Neuronal stem cell (in vitro differentiated cells): Measurements from ENCODE around the gene NRG2.

Experiments used
- DNase-seq: peaks from one replicate; pipeline ENCODE4 v3.0.0-alpha.2; 2013; ENCODE audit warnings: low spot score
- H2AFZ ChIP-seq: one replicate; pipeline ENCODE4 v1.6.1; 2013; ENCODE audit warnings: mild to moderate bottlenecking, low read length, inconsistent platforms
- H2AK5ac ChIP-seq: 2 replicates; pipeline ENCODE4 v1.6.1; 2013; ENCODE audit warnings: low read depth, mild to moderate bottlenecking, inconsistent platforms, low read length, moderate library complexity, mixed read lengths
- H2BK120ac ChIP-seq: 2 replicates; pipeline ENCODE4 v1.6.1; 2013; ENCODE audit warnings: low read depth, mild to moderate bottlenecking, inconsistent platforms, low read length, moderate library complexity, mixed read lengths
- H2BK12ac ChIP-seq: one replicate; pipeline ENCODE4 v1.6.1; 2013; ENCODE audit warnings: low read length, inconsistent platforms
- H2BK15ac ChIP-seq: 2 replicates; pipeline ENCODE4 v1.6.1; 2013; ENCODE audit warnings: mild to moderate bottlenecking, low read length, inconsistent platforms, mixed read lengths
- H2BK5ac ChIP-seq: one replicate; pipeline ENCODE4 v1.6.1; 2013; ENCODE audit warnings: inconsistent platforms, mild to moderate bottlenecking, low read length, moderate library complexity
- H3K14ac ChIP-seq: one replicate; pipeline ENCODE4 v1.6.1; 2013; ENCODE audit warnings: low read length, inconsistent platforms
- H3K18ac ChIP-seq: 2 replicates; pipeline ENCODE4 v1.6.1; 2013; ENCODE audit warnings: low read length, inconsistent platforms
- H3K23ac ChIP-seq: 2 replicates; pipeline ENCODE4 v1.6.1; 2013; ENCODE audit warnings: low read depth, mild to moderate bottlenecking, mixed read lengths, low read length, inconsistent platforms; ENCODE audit not compliant: poor library complexity
- H3K27ac ChIP-seq: replicated peaks from 3 replicates; pipeline ENCODE4 v1.5.1; 2013; ENCODE audit warnings: low read length, inconsistent platforms
- H3K27me3 ChIP-seq, 3 experiments: 2 replicates each; pipeline ENCODE4 v1.6.1; 2013; ENCODE audit warnings: low read length in 3 of 3, mild to moderate bottlenecking in 2 of 3, inconsistent platforms in 1 of 3, low read depth in 1 of 3, mixed read lengths in 1 of 3, moderate library complexity in 1 of 3; ENCODE audit not compliant: control insufficient read depth in 3 of 3, insufficient read depth in 3 of 3
- H3K36me3 ChIP-seq, 2 donors: replicated peaks in 1 of 2; 2 replicates each; pipeline ENCODE4 v1.6.1; 2013; ENCODE audit warnings: low read length in 2 of 2; ENCODE audit not compliant: control insufficient read depth in 2 of 2, insufficient read depth in 2 of 2
- H3K4ac ChIP-seq: 2 replicates; pipeline ENCODE4 v1.6.1; 2013; ENCODE audit warnings: inconsistent platforms, mild to moderate bottlenecking, low read length, moderate library complexity
- H3K4me1 ChIP-seq, 2 donors: 1 replicate in 1 of 2; 2 replicates in 1 of 2; pipeline ENCODE4 v1.6.1; 2013; ENCODE audit warnings: low read length in 2 of 2, low read depth in 1 of 2; ENCODE audit not compliant: control insufficient read depth in 2 of 2, insufficient read depth in 1 of 2
- H3K4me2 ChIP-seq: one replicate; pipeline ENCODE4 v1.6.1; 2013; ENCODE audit warnings: mild to moderate bottlenecking, low read length, inconsistent platforms; ENCODE audit not compliant: insufficient read depth, poor library complexity, severe bottlenecking
- H3K4me3 ChIP-seq, 2 donors: 2 replicates each; pipeline ENCODE4 v1.5.1; 2013; ENCODE audit warnings: low read length in 2 of 2, mild to moderate bottlenecking in 2 of 2, inconsistent platforms in 1 of 2, moderate library complexity in 1 of 2
- H3K79me1 ChIP-seq: one replicate; pipeline ENCODE4 v1.6.1; 2013; ENCODE audit warnings: low read depth, mild to moderate bottlenecking, inconsistent platforms, low read length, moderate library complexity
- H3K9ac ChIP-seq: one replicate; pipeline ENCODE4 v1.6.1; 2013; ENCODE audit warnings: mild to moderate bottlenecking, low read depth, low read length, inconsistent platforms; ENCODE audit not compliant: poor library complexity
- H3K9me3 ChIP-seq, 2 donors: replicated peaks in 1 of 2; 2 replicates each; pipeline versions ENCODE3 to v1.6.1; 2013; ENCODE audit warnings: low read length in 2 of 2, mild to moderate bottlenecking in 2 of 2, inconsistent platforms in 1 of 2, low read depth in 1 of 2, mixed read lengths in 1 of 2, moderate library complexity in 1 of 2; ENCODE audit not compliant: control insufficient read depth in 2 of 2, insufficient read depth in 1 of 2
- H4K8ac ChIP-seq: one replicate; pipeline ENCODE4 v1.6.1; 2013; ENCODE audit warnings: low read depth, mild to moderate bottlenecking, inconsistent platforms, low read length, moderate library complexity
- H4K91ac ChIP-seq: one replicate; pipeline ENCODE4 v1.6.1; 2013; ENCODE audit warnings: low read length, low read depth, mild to moderate bottlenecking, inconsistent platforms; ENCODE audit not compliant: poor library complexity
- WGBS, 2 donors: extraction: QIAGEN DNeasy Blood & Tissue Kit; methylation state at CpG; one replicate each; pipeline ENCODE4 v1.1.7; 2013; ENCODE audit warnings: missing lambda C conversion rate in 2 of 2, mixed read lengths in 1 of 2; ENCODE audit not compliant: insufficient read length in 2 of 2, insufficient replicate concordance in 1 of 2; ENCODE audit errors: extremely low coverage in 2 of 2; 5-methylcytosine and 5-hydroxymethylcytosine counted together

NRG2 gene

DNA sequence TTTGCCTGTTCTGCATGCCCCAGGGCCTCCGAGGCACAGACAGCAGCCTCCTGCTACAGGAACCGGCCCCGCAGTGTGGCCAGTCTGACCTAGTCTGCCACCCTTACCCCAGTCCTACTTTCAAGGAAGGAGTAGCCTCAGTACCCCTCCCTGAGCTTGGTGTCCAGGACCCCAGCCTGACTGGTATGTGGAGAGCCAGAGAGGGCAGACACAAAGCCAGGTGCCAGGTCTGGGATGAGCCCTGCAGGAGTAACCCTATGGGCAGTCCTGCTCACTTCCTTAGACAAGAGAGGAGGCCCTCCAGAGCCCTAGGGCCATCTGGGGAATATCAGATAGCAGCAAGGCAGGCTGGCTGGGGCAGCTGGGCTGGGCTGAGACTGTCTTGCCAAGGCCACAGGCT, 67.8 kb downstream of the NRG2 start:
- no CpG with 5 or more reads among the region's 3 CpGs for WGBS, 2 donors

GRCh38 chr5:139974661-139975060, 68.4 kb downstream of the NRG2 start:
- Histone ChIP-seq H3K23ac (no peak overlapping the region), H2BK15ac (no peak overlapping the region), H3K9ac (no peak overlapping the region), H2AFZ (no peak overlapping the region), H3K27ac (no peak overlapping the region), H3K4ac (no peak overlapping the region), H3K4me1 (no peaks in the 10 kb centered on the region), H3K27me3 (peaks cover 0 to 13% (median 0%) of the 10 kb centered on the region in 3 experiments), H2BK120ac (no peak overlapping the region), H4K91ac (no peak overlapping the region), H3K4me2 (no peak overlapping the region), H3K18ac (no peak overlapping the region), H3K4me3 (no peak overlapping the region), H2AK5ac (no peak overlapping the region), H2BK5ac (no peak overlapping the region), H3K79me1 (no peaks in the 10 kb centered on the region), H2BK12ac (no peak overlapping the region), H3K36me3 (no peaks in the 10 kb centered on the region), H3K9me3 (no peaks in the 10 kb centered on the region), H4K8ac (no peak overlapping the region), H3K14ac (no peak overlapping the region)
- no peak for DNase-seq
- WGBS, 2 donors = no CpG with 5 or more reads among the region's 6 CpGs

More for the DNA sequence above, 67.8 kb downstream of the NRG2 start:
- H3K23ac ChIP-seq = no peak overlapping the region
- H2AFZ ChIP-seq = no peak overlapping the region
- H4K8ac ChIP-seq = no peak overlapping the region
- no peak overlapping the region for H3K14ac ChIP-seq
- no peak overlapping the region for H3K4me2 ChIP-seq
- H3K79me1 ChIP-seq = no peaks in the 10 kb centered on the region
- no peak for DNase-seq
- no peaks in the 10 kb centered on the region for H3K9me3 ChIP-seq
- H3K27me3 ChIP-seq = peaks cover 0 to 7% (median 0%) of the 10 kb centered on the region in 3 experiments
- H3K18ac ChIP-seq = no peak overlapping the region
- no peak overlapping the region for H3K4ac ChIP-seq
- H3K27ac ChIP-seq = no peak overlapping the region
- no peaks in the 10 kb centered on the region for H3K36me3 ChIP-seq
- H2BK120ac ChIP-seq = no peak overlapping the region
- H3K9ac ChIP-seq = no peak overlapping the region
- H2AK5ac ChIP-seq = no peak overlapping the region
- no peaks in the 10 kb centered on the region for H3K4me1 ChIP-seq
- H2BK12ac ChIP-seq = no peak overlapping the region
- H2BK5ac ChIP-seq = no peak overlapping the region
- no peak overlapping the region for H4K91ac ChIP-seq
- no peak overlapping the region for H3K4me3 ChIP-seq
- H2BK15ac ChIP-seq = no peak overlapping the region

GRCh38 chr5:139971202-139971725, 71.8 kb downstream of the NRG2 start:
- Histone ChIP-seq H3K4ac (no peak overlapping the region), H3K9ac (no peak overlapping the region), H4K91ac (no peak overlapping the region), H3K79me1 (no peaks in the 10 kb centered on the region), H2BK12ac (no peak overlapping the region), H3K23ac (no peak overlapping the region), H3K4me2 (no peak overlapping the region), H2BK5ac (no peak overlapping the region), H3K14ac (no peak overlapping the region), H3K18ac (no peak overlapping the region), H3K4me1 (no peaks in the 10 kb centered on the region), H3K9me3 (no peaks in the 10 kb centered on the region), H4K8ac (no peak overlapping the region), H3K27ac (no peak overlapping the region), H2BK15ac (no peak overlapping the region), H2AK5ac (no peak overlapping the region), H2AFZ (no peak overlapping the region), H3K4me3 (no peak overlapping the region), H3K27me3 (peaks cover 0 to 23% (median 4%) of the 10 kb centered on the region in 3 experiments), H2BK120ac (no peak overlapping the region), H3K36me3 (no peaks in the 10 kb centered on the region)
- no peak for DNase-seq
- WGBS, 2 donors = no CpG with 5 or more reads among the region's 4 CpGs

GRCh38 chr5:139969318-139969717, 73.8 kb downstream of the NRG2 start:
- Histone ChIP-seq H3K14ac (no peak overlapping the region), H3K27me3 (peaks cover 0 to 36% (median 5%) of the 10 kb centered on the region in 3 experiments), H2AK5ac (no peak overlapping the region), H3K36me3 (no peaks in the 10 kb centered on the region), H3K9me3 (no peaks in the 10 kb centered on the region), H2BK5ac (no peak overlapping the region), H3K4me3 (no peak overlapping the region), H2BK12ac (no peak overlapping the region), H2BK15ac (no peak overlapping the region), H3K4me1 (no peaks in the 10 kb centered on the region), H3K4ac (no peak overlapping the region), H4K91ac (no peak overlapping the region), H3K9ac (no peak overlapping the region), H2BK120ac (no peak overlapping the region), H3K4me2 (no peak overlapping the region), H3K23ac (no peak overlapping the region), H2AFZ (no peak overlapping the region), H4K8ac (no peak overlapping the region), H3K79me1 (no peaks in the 10 kb centered on the region), H3K18ac (no peak overlapping the region), H3K27ac (no peak overlapping the region)
- WGBS, 2 donors = no CpG with 5 or more reads among the region's 2 CpGs
- DNase-seq = no peak
